C4-2B (cell line): ENCODE measurements around the gene USP9Y.

Source experiments
- CTCF ChIP-seq: fragments of 450-650 bp; conservative IDR thresholded peaks from 2 replicates; pipeline ENCODE4 v1.5.1; 2017; ENCODE audit warnings: mild to moderate bottlenecking
- ZFX ChIP-seq: fragments of 450-650 bp; IDR thresholded peaks from 2 replicates; pipeline ENCODE4 v1.6.1; 2017

- no peak for TF ChIP-seq CTCF
- TF ChIP-seq ZFX = no peak
Observed at GRCh38 chrY:12826791-12827190, 125.8 kb downstream of the USP9Y start.
